Gastroesophageal sphincter (tissue), 2 donors: ENCODE results near the gene CAMK1D.

Source experiments
- EP300 ChIP-seq: sonication (generic); formaldehyde crosslinking; IDR thresholded peaks from one replicate; pipeline ENCODE4 v1.6.1; 2017; ENCODE audit warnings: antibody characterized with exemption, mild to moderate bottlenecking
- POLR2AphosphoS5 ChIP-seq: sonication (generic); formaldehyde crosslinking; IDR thresholded peaks from one replicate; pipeline ENCODE4 v1.6.1; 2017; ENCODE audit warnings: antibody characterized with exemption

DNA sequence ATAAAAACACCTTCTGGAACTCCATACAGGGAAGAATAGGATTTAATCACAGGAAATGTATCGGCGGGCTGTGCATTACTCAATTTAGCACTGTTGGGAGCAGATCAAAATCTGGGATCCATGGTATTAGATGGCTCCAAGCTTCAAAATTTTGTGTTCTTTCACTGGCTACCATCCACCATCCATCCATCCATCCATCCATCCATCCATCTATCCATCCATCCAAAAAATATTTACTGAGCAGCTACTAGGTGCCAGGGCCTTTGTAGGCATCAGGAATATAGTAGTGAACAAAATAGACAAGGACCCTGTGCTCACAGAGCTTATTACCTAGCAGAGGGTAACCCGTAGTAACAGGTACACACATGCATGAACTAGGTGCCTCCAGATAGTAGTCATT, 372.0 kb downstream of the CAMK1D start:
- TF ChIP-seq EP300 (no peak), POLR2AphosphoS5 (no peak)
